Thymus (tissue), 11 donors: Measurements from ENCODE around the gene L3MBTL2. TPM values are rescaled to one million over a fixed set of nuclear protein-coding genes. Genes with fewer than 3 reads are reported as not detected.

Experiments used
- DNase-seq, 9 donors: peaks; one replicate each; pipeline ENCODE4 v3.0.0-alpha.2; 2013; ENCODE audit warnings: low spot score in 9 of 9, low read depth in 6 of 9, missing footprints in 1 of 9
- H3K27ac ChIP-seq, 2 donors: one replicate each; pipeline ENCODE4 v1.5.1; 2013; ENCODE audit warnings: control low read depth in 1 of 2, low read depth in 1 of 2, low read length in 1 of 2, mild to moderate bottlenecking in 1 of 2, moderate library complexity in 1 of 2
- H3K27me3 ChIP-seq, 2 donors: one replicate each; pipeline ENCODE4 v1.5.1; 2013; ENCODE audit warnings: low read length in 1 of 2; ENCODE audit not compliant: control insufficient read depth in 2 of 2, insufficient read depth in 1 of 2
- H3K36me3 ChIP-seq, 2 donors: one replicate each; pipeline ENCODE4 v1.5.1; 2013; ENCODE audit warnings: low read length in 1 of 2, mild to moderate bottlenecking in 1 of 2, moderate library complexity in 1 of 2; ENCODE audit not compliant: control insufficient read depth in 2 of 2, insufficient read depth in 2 of 2
- H3K4me1 ChIP-seq, 2 donors: one replicate each; pipeline ENCODE4 v1.5.1; 2013; ENCODE audit warnings: low read length in 2 of 2; ENCODE audit not compliant: control insufficient read depth in 2 of 2, insufficient read depth in 2 of 2
- H3K4me3 ChIP-seq, 2 donors: one replicate each; pipeline ENCODE4 v1.5.1; 2013; ENCODE audit warnings: low read length in 2 of 2, control low read depth in 1 of 2, mild to moderate bottlenecking in 1 of 2
- H3K9me3 ChIP-seq, 2 donors: one replicate each; pipeline ENCODE4 v1.5.1; 2013; ENCODE audit warnings: low read length in 1 of 2, mild to moderate bottlenecking in 1 of 2; ENCODE audit not compliant: control insufficient read depth in 2 of 2, insufficient read depth in 1 of 2
- WGBS: extraction: QIAGEN DNeasy Blood & Tissue Kit; methylation state at CpG from one replicate; pipeline ENCODE4 v1.1.7; 2013; 5-methylcytosine and 5-hydroxymethylcytosine counted together
- polyA plus RNA-seq: library from polyadenylated mRNA; stranded (reverse); fragments of 200-250 nt; gene quantifications from one replicate; pipeline ENCODE4 v1.2.3, GENCODE V29; 2013
- total RNA-seq: library from RNA; stranded (reverse); fragments of 120-200 nt; gene quantifications from one replicate; pipeline ENCODE4 v1.2.4, GENCODE V29; 2013
- donor health status: healthy.

Gene L3MBTL2
- total and polyA plus RNA-seq, 2 donors, result 16.0 to 19.9 TPM

- H3K27me3 ChIP-seq, result no peaks in the 10 kb centered on the region
- WGBS, result 97% methylated on average over 9 of the region's 9 CpGs
- no peaks in the 10 kb centered on the region for H3K9me3 ChIP-seq
- peaks cover 0 to 2% of the 10 kb centered on the region in 2 donors for H3K4me1 ChIP-seq
- peaks cover 67 to 75% of the 10 kb centered on the region in 2 donors for H3K36me3 ChIP-seq
- no peak for DNase-seq
- H3K4me3 ChIP-seq, result no peak overlapping the region
- no peak overlapping the region for H3K27ac ChIP-seq
Measured at GRCh38 chr22:41222846-41223507, 17.9 kb downstream of the L3MBTL2 start.

- no peak for DNase-seq
- H3K4me3 ChIP-seq, result no peak overlapping the region
- no peaks in the 10 kb centered on the region for H3K9me3 ChIP-seq
- H3K4me1 ChIP-seq, result no peaks in the 10 kb centered on the region
- H3K27ac ChIP-seq, result no peak overlapping the region
- 97% methylated on average over 7 of the region's 7 CpGs for WGBS
- peaks cover 72 to 76% of the 10 kb centered on the region in 2 donors for H3K36me3 ChIP-seq
- H3K27me3 ChIP-seq, result no peaks in the 10 kb centered on the region
Measured at GRCh38 chr22:41223535-41223934, 18.4 kb downstream of the L3MBTL2 start.

- no peak for DNase-seq
- H3K4me3 ChIP-seq, result no peak overlapping the region
- no peaks in the 10 kb centered on the region for H3K27me3 ChIP-seq
- H3K4me1 ChIP-seq, result no peaks in the 10 kb centered on the region
- 97% methylated on average over 26 of the region's 26 CpGs for WGBS
- no peaks in the 10 kb centered on the region for H3K9me3 ChIP-seq
- H3K36me3 ChIP-seq, result peaks cover 73 to 75% of the 10 kb centered on the region in 2 donors
- H3K27ac ChIP-seq, result no peak overlapping the region
Measured at GRCh38 chr22:41226723-41227655, 21.9 kb downstream of the L3MBTL2 start.

- 96% methylated on average over 6 of the region's 6 CpGs for WGBS
- no peaks in the 10 kb centered on the region for H3K9me3 ChIP-seq
- no peak for DNase-seq
- H3K36me3 ChIP-seq, result peaks cover 54% of the 10 kb centered on the region in 2 donors
- H3K4me3 ChIP-seq, result no peak overlapping the region
- no peak overlapping the region for H3K27ac ChIP-seq
- H3K4me1 ChIP-seq, result no peaks in the 10 kb centered on the region
- H3K27me3 ChIP-seq, result no peaks in the 10 kb centered on the region
Measured at GRCh38 chr22:41229215-41229614, 24.1 kb downstream of the L3MBTL2 start.

- peaks cover 48% of the 10 kb centered on the region in 2 donors for H3K36me3 ChIP-seq
- no peak for DNase-seq
- H3K4me3 ChIP-seq, result no peak overlapping the region
- no peaks in the 10 kb centered on the region for H3K4me1 ChIP-seq
- no peaks in the 10 kb centered on the region for H3K27me3 ChIP-seq
- H3K27ac ChIP-seq, result no peak overlapping the region
- 78% methylated on average over 17 of the region's 17 CpGs for WGBS
- no peaks in the 10 kb centered on the region for H3K9me3 ChIP-seq
Measured at GRCh38 chr22:41229730-41230400, 24.8 kb downstream of the L3MBTL2 start.

GRCh38 chr22:41230401-41230785, 25.3 kb downstream of the L3MBTL2 start:
- H3K4me1 ChIP-seq, result no peaks in the 10 kb centered on the region
- no peak overlapping the region for H3K27ac ChIP-seq
- peaks cover 43% of the 10 kb centered on the region in 2 donors for H3K36me3 ChIP-seq
- H3K27me3 ChIP-seq, result no peaks in the 10 kb centered on the region
- no peak overlapping the region for H3K4me3 ChIP-seq
- no peak for DNase-seq
- no peaks in the 10 kb centered on the region for H3K9me3 ChIP-seq
- WGBS, result 98% methylated on average over 9 of the region's 9 CpGs

GRCh38 chr22:41231369-41231768, 26.3 kb downstream of the L3MBTL2 start:
- no peaks in the 10 kb centered on the region for H3K9me3 ChIP-seq
- no peak overlapping the region for H3K4me3 ChIP-seq
- no peaks in the 10 kb centered on the region for H3K27me3 ChIP-seq
- H3K4me1 ChIP-seq, result no peaks in the 10 kb centered on the region
- WGBS, result 83% methylated on average over 7 of the region's 7 CpGs
- H3K36me3 ChIP-seq, result peaks cover 34 to 37% of the 10 kb centered on the region in 2 donors
- no peak overlapping the region for H3K27ac ChIP-seq
- DNase-seq, result no peak

GRCh38 chr22:41234815-41235695, 29.9 kb downstream of the L3MBTL2 start:
- peaks cover 0 to 17% of the 10 kb centered on the region in 2 donors for H3K27me3 ChIP-seq
- H3K4me1 ChIP-seq, result peaks cover 5 to 6% of the 10 kb centered on the region in 2 donors
- no peak overlapping the region for H3K27ac ChIP-seq
- no peak overlapping the region for H3K4me3 ChIP-seq
- no peak for DNase-seq
- H3K9me3 ChIP-seq, result no peaks in the 10 kb centered on the region
- WGBS, result 93% methylated on average over 19 of the region's 19 CpGs
- peaks cover 7 to 11% of the 10 kb centered on the region in 2 donors for H3K36me3 ChIP-seq
